ENCODE data around the gene TMEM109. TPM values are rescaled to one million over a fixed set of nuclear protein-coding genes. Genes with fewer than 3 reads are reported as not detected.

The TMEM109 gene
- total RNA-seq, 4 donors from 2014 or later: 66.7 to 115 (median 89.0) TPM

DNA sequence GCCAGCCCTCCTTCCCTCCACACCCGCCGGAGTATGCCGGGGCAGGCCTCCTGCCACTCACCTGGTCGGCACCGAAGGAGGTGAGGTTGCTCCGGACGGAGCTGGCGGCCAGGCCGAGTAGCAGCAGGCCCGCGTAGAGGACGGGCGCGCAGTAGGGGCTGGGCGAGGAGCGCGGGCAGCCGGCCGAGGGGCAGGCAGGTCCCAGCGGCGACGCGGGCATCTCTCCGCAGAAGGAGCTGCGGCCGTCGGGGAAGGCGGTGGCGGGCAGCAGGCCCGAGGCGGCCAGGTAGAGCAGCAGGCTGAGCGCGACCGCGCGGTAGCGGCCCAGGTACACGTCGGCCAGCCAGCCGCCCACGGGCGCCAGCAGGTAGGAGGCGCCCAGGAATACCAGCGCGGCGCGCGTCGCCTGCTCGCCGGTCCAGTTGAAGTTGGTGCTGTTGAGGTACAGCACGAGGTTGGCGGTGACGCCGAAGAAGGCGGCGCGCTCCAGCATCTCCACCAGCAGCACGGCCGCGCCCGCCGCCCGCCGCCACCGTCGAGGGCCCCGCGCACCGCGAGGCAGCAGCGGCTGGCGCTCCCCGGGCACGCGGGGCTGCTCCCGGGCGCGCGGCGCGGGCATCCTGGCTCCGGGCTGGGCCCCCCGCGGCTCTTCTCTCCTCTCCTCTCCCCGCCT lies 37.1 kb downstream of the TMEM109 start:
- Histone ChIP-seq H3K27ac (peak overlapping the region; percentile 69 to 87 (median 85)), H3K9me3 (no peaks in the 10 kb centered on the region), H3K4me1 (peaks cover 16 to 60% (median 24%) of the 10 kb centered on the region in 3 donors), H3K27me3 (peaks cover 0 to 4% (median 0%) of the 10 kb centered on the region in 4 donors), H3K4me3 (peak overlapping the region; percentile 22 to 69 (median 50)), H3K36me3 (peaks cover 0 to 5% (median 5%) of the 10 kb centered on the region in 3 donors)
- no peak for DNase-seq
- no peak for TF ChIP-seq POLR2A (IDR thresholded peaks at IDR 0.05)
- TF ChIP-seq, protein P1, sequence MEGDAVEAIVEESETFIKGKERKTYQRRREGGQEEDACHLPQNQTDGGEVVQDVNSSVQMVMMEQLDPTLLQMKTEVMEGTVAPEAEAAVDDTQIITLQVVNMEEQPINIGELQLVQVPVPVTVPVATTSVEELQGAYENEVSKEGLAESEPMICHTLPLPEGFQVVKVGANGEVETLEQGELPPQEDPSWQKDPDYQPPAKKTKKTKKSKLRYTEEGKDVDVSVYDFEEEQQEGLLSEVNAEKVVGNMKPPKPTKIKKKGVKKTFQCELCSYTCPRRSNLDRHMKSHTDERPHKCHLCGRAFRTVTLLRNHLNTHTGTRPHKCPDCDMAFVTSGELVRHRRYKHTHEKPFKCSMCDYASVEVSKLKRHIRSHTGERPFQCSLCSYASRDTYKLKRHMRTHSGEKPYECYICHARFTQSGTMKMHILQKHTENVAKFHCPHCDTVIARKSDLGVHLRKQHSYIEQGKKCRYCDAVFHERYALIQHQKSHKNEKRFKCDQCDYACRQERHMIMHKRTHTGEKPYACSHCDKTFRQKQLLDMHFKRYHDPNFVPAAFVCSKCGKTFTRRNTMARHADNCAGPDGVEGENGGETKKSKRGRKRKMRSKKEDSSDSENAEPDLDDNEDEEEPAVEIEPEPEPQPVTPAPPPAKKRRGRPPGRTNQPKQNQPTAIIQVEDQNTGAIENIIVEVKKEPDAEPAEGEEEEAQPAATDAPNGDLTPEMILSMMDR (IDR thresholded peaks at IDR 0.05): no peak
- intact Hi-C loops (cut with DNase I): no loop called here
- WGBS, 2 donors: 20 to 45% methylated on average over 2 to 4 of the region's 86 CpGs

DNA sequence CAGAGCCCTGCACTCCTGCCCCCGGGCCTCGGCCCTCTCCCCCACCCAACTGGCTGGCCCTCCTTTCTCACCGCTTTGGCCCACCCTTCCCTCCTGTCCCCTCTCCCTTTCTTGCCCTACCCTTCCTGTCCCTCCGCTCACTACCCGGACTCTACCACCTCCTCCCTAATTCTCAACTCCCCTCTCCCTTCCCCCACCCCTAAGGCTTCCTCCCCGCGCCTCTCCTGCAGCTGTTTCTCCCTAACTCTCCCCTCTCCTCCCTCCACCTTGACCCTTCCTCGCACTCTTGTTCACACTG lies 37.6 kb downstream of the TMEM109 start:
- peaks cover 16 to 62% (median 24%) of the 10 kb centered on the region in 3 donors for H3K4me1 ChIP-seq
- DNase-seq: no peak
- TF ChIP-seq, protein P1 (IDR thresholded peaks at IDR 0.05): no peak
- TF ChIP-seq POLR2A (IDR thresholded peaks at IDR 0.05): no peak

DNA sequence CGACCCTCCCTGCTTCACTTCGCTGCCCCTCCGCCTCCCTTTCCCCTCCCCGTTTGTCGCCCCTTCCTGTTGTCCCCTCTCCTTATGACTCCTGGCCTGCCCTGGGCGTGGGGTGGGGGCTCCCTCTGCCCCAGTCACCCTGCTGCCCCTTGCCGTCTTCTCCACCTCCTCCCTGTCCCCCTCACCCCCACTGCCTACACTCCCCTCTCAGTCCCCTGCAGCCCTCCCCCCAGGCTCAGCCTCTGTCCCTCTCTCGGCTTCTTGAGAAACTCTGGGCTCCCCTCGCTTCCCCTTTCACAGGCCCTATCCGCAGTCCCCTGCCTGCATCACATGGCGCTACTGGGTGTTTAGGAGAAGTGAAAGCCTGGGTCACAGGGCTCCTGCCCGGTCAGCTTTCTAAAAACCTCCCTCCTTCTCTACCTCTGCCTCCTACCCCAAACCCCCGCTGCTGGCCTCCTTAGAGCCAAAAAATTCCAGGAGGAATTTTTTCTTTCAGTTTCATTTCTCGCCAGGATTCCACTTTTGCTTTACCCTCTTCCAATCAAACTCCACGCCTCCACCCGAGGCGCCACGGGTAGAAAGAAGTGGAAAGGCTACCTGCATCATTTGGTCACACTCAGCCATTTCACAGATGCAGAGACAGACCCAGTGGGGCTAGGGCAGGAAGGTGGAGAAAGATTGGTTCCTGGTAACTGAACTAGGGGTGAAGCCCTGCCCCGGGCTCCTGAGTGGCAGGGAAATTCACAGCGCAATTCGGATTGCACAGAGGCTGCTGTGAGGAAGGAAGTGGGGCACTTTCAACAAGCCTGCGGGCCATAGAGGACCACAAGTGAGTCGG lies 38.2 kb downstream of the TMEM109 start, which contains the start of gene SLC15A3:
Gene SLC15A3 (minus strand): TSS at position 273 of the 838 bp plus-strand sequence. CDS start 625 bp downstream, outside the sequence.
- Histone ChIP-seq H3K4me1 (peaks cover 16 to 62% (median 24%) of the 10 kb centered on the region in 3 donors), H3K9me3 (no peaks in the 10 kb centered on the region), H3K36me3 (no peaks in the 10 kb centered on the region), H3K27me3 (peaks cover 0 to 4% (median 0%) of the 10 kb centered on the region in 4 donors), H3K4me3 (peak within 1 kb of the TSS; percentile 22 to 69 (median 50)), H3K27ac (peak within 1 kb of the TSS; percentile 69 to 87 (median 85))
- intact Hi-C loops (cut with DNase I): no loop called here
- 11 to 22% methylated on average over 19 to 20 of the region's 23 CpGs for WGBS, 2 donors
- peak in 2 of 4 donors; percentile 12 to 16 for TF ChIP-seq POLR2A (IDR thresholded peaks at IDR 0.05)
- TF ChIP-seq, protein P1 (IDR thresholded peaks at IDR 0.05): no peak
- DNase-seq: peak; percentile 65

More for the DNA sequence above, 37.6 kb downstream of the TMEM109 start:
- intact Hi-C loops (cut with DNase I): no loop called here
- Histone ChIP-seq H3K36me3 (peaks cover 0 to under 1% (median 0%) of the 10 kb centered on the region in 3 donors), H3K27ac (peak overlapping the region; percentile 69 to 87 (median 85)), H3K9me3 (no peaks in the 10 kb centered on the region), H3K4me3 (peak overlapping the region; percentile 22 to 69 (median 50)), H3K27me3 (peaks cover 0 to 4% (median 0%) of the 10 kb centered on the region in 4 donors)
- 25 to 37% methylated on average over 6 to 8 of the region's 8 CpGs for WGBS, 2 donors

DNA sequence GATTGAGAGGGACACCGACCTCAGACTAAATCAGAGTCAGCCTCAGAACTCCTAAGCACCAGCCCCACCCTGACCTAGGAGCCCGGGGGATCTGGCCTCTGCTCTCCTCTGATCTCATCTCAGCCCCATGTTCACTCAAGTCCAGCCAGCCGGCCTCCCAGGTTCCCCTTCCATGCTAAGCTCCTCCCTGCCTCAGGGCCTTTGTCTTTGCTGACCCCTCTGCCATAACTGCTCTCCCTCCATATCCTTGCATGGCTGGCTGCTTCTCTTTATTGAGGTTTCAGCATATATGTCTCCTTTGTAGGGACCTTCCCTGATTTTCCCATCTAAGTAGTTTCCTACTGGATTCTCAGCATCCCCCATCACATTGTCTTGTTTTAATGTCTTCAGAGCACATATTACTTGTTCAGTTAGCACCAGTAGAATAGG lies 38.8 kb downstream of the TMEM109 start:
- Histone ChIP-seq H3K27me3 (peaks cover 0 to 4% (median 0%) of the 10 kb centered on the region in 4 donors), H3K4me1 (peaks cover 16 to 66% (median 30%) of the 10 kb centered on the region in 3 donors), H3K4me3 (peak overlapping the region; percentile 22 to 69 (median 50)), H3K36me3 (no peaks in the 10 kb centered on the region), H3K27ac (peak overlapping the region; percentile 69 to 87 (median 85)), H3K9me3 (no peaks in the 10 kb centered on the region)
- TF ChIP-seq, protein P1 (IDR thresholded peaks at IDR 0.05): no peak
- no peak for TF ChIP-seq POLR2A (IDR thresholded peaks at IDR 0.05)
- no peak for DNase-seq
- 28 to 31% methylated on average over 2 to 3 of the region's 3 CpGs for WGBS, 2 donors
- intact Hi-C loops (cut with DNase I): no loop called here
